AG20443 (cell line): ENCODE results near the gene PLA2G4D.
A peak's percentile ranks its signal among the peaks of the same experiment; 100 is the strongest.

Source experiments
- DNase-seq: peaks from one replicate; pipeline ENCODE4 v3.0.0; 2012; ENCODE audit warnings: low spot score, mixed read lengths

The PLA2G4D gene

GRCh38 chr15:42089942-42090341 is 4.4 kb downstream of the PLA2G4D start:
- no peak for DNase-seq

DNA sequence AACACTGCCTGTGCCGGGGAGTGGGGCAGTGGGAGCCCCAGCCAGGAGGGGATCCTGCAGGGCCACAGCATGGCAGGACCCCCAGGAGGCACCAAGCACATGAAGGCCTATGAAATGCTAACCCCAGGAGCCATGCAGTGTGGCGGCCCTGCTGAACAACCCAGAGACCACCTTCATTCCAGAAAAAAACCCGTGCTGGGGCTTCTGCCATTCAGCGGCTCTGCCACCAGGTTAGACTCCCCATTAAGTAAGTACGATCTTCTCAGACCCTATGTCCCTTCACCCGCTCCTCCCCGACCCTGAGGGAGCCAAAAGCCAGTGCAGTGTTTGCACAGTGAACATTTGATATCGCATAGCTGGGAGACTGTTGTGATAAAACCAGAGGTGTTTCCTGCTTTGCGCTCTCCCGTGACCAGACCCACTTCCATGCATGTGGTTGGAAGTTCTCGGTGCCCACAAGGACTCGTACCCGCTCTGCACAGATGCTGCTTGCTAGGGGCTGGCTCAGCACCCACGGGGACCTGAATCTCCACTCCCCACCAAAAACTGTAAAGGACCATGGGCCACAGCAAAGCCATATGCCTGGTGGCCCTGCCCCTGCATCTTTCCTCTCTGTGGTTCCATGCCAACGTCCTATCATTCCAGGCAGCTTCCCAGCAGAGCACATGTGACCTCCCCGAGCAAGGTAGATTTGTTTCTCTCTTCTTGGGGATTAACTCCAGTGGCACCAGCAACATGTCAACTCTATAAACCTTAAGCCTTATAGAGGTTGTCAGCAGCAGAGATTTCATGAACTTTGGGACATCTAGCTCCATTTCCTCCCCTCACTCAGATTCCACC is 5.3 kb downstream of the PLA2G4D start:
- no peak for DNase-seq

GRCh38 chr15:42087926-42088800 is 6.2 kb downstream of the PLA2G4D start:
- no peak for DNase-seq

GRCh38 chr15:42087460-42087859 is 6.9 kb downstream of the PLA2G4D start:
- no peak for DNase-seq

GRCh38 chr15:42085721-42086120 is 8.6 kb downstream of the PLA2G4D start:
- no peak for DNase-seq

DNA sequence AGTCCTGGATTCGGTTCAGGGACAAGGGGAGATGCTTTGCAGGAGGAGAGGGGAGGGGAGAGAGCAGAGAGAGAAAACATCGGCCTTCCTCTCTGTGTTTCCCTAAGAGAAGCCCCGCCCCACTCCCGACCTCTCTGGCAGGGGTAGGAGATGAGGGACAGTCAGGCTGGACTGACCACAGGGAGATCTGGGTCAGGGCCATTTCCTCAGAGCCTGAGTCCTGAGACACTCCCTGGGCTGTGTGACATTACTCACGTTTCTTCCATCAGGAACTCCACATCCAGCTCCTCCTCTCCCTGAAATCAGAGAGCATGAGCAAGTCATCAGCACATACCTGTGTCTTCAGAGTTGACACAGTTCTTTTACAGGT is 9.1 kb downstream of the PLA2G4D start:
- DNase-seq, result no peak

- DNase-seq, result peak; percentile 91
Observed at GRCh38 chr15:42084465-42085235, 9.7 kb downstream of the PLA2G4D start.

DNA sequence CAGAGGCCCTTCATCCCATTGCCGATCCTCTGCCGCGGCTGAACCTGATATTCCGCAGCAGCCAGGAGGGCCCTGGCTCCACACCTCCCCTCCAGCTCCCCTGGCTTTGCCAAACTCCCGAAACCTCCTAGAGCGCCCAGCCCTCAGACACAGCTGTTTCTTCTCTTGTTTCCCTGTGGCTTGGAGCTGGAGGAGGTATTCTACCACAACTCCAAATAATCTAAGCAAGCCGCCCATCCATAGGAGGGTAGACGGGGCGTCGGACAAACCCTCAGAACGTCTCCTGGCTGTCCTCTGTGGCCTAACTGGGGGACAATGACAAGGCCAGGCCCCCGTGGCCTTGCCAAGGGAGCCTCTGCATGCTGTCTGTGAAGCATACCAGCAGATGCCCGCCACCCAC is 10.4 kb downstream of the PLA2G4D start:
- DNase-seq, result no peak

DNA sequence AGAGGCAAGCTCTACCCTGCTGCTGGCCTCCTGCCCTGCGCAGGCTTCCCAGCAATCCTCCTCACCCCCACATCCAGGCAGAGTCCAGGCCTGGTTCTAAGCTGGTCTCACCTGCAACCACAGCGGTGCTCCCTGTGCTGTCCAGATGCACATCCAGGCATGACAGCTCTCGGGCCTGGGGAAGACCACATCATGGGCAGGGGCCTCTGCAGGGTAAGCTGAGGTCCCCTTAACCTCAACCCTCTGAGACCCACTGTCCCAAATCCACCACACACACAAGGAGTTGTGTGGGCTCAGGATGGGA is 10.8 kb downstream of the PLA2G4D start:
- no peak for DNase-seq

DNA sequence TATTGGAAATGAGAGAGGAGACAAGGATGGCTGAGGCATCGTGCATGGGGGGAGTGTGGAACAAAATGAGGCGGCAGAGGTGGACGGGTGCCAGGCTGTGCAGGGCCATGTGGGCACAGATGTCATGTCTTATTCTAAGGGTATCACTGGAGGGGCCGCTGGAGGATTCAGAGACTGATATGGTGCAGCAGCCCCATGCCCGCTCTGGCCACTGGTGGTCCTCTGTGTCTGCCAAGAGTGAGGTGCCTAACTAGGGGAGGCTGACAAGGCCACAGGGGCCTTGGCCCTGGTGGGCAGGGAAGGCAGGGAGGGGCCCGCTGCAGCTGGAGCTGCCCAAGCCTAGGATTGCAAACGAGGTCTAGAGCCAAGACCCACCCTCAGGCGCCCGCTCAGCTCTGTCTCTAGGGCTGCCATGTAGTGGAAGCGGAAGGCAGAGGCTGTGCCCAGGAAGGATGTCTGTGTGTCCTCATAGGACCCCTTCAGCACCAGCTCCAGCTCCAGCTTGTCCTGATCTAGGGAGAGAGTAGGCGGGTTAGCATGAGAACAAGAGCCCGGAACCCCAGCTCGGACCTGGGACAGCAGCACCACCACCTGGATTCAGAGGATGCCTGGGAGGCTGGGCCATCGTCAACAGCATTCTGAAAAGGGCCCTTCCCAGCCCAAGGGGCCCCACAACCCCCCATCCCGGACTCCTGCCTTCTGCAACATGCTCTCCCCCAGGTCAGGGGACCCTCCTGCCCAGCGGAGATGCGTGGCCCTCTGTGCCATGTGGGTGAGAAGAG is 11.3 kb downstream of the PLA2G4D start:
- no peak for DNase-seq

DNA sequence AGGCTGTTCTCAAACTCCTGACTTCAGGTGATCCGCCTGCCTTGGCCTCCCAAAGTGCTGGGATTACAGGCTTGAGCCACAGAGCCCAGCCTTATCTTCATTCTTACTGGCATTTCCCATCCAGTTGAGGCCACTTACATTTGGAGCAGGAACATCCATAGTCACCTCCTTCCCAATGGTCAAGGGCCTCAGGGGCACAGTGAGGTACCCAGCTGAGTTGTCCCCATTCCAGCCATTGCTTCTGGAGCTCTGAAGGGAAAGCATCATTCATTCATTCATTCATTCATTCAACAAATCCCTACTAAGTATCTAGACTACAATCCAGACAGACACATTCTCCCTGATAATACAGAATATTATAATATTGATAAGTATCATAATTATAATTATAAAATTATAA is 12.2 kb downstream of the PLA2G4D start:
- DNase-seq, result no peak

DNA sequence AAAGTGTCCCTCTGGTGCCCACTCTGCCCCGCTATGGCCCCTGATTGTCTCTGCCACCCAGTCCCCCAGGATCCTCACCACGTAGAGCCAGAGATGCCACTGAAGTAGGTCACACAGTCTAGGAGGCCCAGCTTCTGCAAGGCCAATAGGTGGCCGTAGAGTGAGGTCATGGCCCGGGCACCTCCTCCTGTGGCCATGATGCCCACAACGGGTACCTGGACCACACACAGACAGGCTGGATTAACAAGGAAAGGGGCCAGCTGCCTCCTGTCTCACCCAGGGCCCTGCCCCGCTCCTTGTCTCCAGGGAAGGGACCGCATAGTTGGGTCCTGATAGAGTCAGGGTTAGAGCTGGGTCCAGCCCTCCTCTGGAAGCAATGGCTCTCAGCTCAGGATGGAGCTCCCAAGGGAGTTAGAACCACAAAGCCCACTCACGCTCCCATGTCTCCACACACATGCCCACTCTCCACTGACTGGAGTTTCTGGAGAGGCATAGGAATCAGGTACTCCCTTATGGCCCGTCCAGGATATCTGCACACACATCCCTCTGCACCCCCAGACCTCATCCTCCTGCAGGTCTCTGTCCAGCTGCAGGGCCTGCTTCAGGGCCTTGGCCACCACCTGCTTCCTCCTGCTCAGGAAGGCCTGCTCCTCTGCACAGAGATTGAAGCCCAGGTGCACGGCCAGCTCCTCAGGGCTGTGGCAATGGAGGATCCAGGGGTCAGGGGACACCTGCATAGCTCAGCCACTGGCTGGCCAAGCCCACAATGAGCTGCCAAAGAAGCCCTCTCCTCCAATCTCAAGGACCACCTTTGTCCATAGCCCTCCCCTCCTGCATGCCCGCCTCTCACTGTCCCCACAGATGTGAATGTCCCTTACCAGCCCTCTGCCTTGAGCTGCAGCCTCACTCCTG is 13.2 kb downstream of the PLA2G4D start:
- DNase-seq, result no peak

DNA sequence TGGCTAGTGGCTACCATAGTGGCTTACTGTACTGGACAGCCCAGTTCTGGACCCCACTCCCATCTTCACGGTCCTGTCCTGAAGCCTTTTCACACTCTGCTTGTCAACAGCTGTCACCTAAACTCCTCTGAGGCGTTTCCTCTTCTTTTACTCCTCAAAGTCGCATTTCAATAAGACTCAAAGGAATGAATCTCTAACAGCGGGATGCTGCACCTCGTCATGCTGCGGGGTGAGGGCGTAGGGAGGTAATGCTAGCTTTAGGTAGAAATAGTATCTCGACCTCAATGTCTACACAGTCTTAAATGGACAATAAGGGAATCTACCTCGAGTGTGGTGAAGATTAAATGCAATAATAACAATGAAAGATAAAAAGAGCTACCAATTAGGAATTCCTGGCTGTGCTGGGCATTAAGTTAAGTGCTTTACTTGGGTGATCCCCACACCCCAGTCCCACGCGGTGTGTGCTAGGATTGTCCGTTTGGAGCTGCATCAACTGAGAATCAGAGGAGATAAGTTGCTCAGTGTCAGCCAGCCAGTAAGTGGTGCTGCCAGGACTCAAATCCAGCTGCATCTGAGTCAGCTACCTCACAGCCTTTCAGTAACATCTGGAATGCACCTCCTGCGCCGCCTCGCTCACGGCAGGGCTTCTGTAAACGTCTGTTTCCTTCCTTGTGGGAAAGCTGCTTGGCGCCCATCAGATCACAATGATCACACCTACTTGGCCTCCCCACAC is 14.0 kb downstream of the PLA2G4D start:
- DNase-seq, result no peak

DNA sequence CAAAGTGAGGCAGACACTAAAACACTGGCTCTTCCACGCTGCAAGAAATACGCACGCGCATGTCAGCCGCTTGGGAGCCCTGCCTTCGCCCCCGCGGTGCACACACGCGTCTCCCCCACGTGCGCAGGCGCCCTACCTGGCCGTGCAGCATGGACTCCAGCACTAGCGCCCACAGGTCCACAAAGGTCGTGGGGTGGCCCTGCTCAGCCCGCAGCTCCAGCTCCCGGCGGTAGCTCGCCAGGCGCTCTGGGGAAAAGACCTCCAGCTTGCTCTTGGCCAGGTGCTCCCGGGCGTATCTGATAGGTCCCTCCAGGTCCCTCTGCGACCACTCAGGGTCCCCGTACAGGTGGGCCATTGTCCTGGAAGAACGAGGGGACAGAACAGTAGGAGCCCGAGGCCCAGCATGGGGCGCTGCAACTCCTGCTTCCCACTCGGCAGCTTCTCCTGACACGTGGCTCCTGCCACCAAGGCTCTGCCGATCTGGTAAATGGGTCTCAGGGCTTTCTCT is 14.9 kb downstream of the PLA2G4D start:
- no peak for DNase-seq

DNA sequence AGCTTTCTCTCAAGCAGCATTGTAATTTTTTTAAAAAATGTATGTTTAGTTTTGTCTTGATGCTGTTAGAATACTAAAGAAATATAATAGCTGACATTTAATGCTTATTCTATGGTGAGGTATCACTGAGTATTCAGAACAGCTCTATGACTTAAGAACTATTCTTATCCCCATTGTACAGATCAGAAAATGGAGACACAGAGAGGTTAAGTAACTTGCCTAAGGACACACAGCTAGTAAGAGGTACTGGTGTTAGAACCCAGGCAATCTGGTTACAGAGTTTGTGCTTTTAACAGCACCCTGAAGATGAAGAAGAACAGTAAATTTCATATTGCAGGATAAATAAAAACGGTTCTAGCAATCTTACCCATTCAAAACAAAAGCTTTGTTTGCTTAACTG is 15.5 kb downstream of the PLA2G4D start:
- DNase-seq, result no peak

- DNase-seq, result no peak
Observed at GRCh38 chr15:42077689-42078088, 16.7 kb downstream of the PLA2G4D start.

- DNase-seq, result no peak
Observed at GRCh38 chr15:42073418-42073817, 20.9 kb downstream of the PLA2G4D start.

DNA sequence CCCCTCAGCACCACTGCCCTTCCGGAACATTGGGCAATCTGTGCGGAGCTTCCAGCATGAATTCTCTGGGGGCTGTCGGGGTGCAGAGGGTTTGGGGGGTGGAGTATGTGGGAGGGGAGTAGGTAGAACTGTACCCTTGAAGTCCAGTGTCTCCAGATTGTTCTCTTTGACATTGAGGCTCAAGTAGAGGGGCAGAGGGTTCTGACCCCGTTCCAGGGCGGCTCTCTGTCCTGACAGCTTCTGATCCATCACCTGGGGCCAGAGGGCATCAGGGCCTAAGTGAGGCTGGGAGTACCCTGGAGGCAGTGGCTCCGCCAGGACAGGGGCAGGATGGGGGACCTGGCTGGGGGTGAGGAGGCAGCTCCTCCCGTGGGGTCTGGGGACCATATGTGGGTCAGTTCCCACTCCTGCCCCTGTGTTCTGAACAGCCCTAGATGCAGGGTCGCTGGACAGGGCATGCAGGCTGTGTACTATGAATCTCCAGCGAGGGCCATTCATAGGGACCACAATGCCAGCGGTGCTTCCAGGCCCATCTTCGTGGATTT is 22.1 kb downstream of the PLA2G4D start:
- no peak for DNase-seq

GRCh38 chr15:42071717-42072116 is 22.6 kb downstream of the PLA2G4D start:
- DNase-seq, result no peak

DNA sequence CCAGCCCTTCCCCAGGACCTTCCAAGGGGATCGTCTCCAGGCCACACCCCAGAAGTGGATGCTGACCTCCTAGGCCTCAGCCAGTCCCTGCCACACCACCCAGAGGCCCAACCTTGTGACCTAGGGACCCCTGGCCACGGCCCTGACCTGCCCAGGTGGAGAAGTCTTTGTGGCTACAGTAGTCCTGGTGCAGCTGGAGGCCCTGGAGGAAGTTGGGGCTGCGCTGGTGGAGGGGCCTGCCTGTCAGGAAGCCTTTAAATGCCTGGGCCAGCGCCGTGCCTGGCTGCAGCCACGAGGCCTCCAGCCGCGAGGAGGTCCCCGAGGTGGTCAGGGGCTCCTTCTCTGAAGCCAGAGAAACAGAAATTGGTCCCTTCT is 23.4 kb downstream of the PLA2G4D start:
- no peak for DNase-seq
